Fibroblast of peridontal ligament (primary cell): Measurements from ENCODE around the gene ETV6.

Source experiments
- DNase-seq: peaks from one replicate; pipeline ENCODE4 v3.0.0-alpha.2; 2010; ENCODE audit errors: extremely low read depth

Gene ETV6

DNA sequence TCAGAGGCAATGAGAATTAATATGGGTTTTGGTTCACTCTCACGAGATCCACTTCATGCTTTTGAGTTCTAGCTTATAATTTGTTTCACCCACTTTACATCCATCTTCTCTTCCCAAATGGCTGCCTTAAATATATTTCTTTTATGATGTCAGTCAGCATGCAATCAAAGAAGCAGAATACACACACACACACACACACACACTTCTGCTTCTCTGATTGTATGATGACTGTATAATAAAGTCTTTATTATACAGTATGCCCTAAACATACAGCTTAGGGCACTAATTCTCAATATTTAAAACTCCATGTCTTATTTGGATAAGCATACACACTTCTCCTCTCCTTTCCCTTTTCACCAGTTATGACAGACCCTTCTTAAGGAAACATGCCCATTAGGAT, 6.7 kb upstream of the ETV6 start:
- peak; percentile 8 for DNase-seq

DNA sequence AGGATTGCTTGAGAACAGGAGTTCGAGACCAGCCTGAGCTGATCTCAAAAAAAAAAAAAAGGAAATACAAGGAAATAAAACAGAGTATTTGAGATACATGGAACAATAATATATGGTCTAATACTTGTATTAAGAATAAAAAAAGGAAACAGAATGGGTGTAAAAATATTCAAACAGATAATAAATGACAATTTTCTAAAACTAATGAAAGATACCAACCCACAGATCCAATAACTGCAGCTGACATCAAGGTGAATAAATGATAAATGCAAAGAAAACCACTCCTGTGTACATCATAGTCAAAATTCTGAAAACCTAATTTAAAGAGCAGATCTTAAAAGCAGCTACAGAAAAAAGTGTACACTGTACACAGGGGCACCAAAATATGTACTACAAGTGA, 4.1 kb upstream of the ETV6 start:
- no peak for DNase-seq

DNA sequence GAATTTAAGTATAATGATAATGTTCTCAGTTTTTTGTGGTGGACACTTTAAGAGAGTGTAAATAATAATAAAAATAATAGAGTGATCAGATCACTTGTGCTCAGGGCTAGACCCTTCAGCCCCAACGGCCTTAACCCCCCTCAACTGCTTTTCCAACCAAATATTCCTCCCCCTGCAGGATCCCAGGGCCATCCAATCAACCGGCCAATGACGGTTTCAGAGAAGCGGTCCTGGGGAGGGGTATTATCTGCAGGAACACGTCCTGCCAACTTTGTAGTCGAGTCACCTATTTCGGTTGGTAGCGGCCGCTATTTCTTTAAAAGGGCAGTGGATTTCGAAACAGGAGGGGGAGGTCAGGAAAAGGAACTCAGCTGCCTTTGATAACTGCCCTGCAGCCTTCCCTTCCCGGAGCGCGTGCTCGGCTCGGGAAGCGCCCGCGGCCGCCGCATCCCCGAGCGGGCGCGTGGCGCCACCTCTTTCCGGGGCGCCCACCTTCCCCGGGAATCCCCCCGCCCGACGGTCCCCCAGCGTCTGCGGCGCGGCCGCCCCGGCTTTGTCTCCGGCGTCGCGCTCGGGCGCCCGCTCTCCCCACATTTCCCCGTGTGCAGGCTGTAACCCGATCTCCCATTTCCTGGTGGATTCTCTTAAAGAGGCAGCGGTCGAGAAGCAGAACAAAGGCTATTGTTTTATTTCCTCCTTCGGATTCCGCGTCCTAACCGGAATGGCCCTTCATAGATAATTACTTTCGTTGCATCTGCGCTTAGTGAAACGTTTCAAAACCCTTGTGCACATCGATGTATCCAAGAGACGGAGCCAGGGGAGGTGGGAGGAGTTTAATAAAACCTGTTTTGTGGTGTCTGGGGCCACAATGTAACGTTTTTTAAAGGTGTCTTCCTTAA, 711 bp upstream of the ETV6 start:
- peak; percentile 85 for DNase-seq

DNA sequence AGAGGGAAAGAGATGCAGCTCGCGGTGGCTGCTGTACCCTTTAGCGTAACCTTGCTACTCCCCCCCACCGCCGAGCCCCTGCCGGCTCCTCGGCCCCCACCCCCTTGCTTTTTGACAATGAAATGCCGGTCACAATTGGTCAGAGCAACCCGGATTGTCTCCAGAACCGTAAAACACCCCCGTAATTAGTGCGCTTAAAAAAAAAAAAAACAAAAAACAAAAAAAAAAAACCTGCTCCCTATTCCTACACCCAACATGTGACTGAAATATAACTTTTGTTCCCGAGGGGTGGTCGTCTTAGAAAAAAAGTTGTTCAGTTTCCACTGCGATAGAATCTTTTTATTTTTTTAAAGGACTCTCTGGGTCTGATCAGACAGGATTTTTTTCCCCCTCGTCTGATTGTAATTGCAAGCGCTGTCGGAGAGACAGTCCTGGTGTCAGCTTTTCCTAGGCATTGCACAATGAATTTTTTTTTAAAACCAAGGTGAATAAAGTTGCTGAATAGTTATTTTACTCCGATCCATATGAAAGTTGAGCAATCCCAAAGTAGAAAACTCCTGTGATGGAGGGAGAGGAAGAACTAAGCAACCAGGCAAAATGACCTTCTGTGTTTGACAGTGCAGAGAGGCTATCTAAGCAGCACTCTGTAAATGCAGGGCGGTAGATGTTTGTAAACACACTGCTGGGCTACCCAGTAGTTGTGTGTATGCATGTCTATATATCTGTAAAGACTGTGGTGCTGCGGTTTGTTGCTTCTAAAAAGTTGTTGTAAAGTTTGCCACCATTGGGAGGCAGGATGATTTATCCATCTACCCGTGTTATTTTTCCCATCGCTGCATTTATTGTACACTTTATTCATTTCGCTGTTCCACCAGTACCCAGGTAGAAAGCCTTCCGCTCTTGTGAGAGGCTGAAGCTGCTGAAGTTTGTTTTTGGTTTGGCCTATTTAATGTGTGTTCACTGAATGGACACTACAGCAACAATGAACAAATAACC, 1.1 kb downstream of the ETV6 start:
- DNase-seq, result peak; percentile 62

DNA sequence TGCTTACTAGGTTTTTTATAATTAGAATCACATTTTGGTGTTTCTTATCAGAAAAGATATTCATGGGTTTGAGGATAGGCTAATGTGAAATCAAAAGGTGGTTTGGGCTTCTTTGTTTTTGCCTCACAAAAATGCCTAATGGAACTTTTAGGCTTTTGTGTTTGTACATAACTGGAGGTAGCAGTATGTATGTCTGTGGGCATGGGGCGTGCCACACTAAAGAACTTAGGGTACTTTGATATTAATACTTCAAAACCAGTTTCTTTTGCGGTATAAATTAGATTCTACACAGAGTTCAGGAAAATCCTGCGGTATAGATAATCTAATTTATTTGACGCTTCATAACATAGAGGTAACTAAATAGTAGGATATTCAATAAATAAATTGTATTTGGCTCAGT, 1.9 kb downstream of the ETV6 start:
- DNase-seq, result peak; percentile 8

DNA sequence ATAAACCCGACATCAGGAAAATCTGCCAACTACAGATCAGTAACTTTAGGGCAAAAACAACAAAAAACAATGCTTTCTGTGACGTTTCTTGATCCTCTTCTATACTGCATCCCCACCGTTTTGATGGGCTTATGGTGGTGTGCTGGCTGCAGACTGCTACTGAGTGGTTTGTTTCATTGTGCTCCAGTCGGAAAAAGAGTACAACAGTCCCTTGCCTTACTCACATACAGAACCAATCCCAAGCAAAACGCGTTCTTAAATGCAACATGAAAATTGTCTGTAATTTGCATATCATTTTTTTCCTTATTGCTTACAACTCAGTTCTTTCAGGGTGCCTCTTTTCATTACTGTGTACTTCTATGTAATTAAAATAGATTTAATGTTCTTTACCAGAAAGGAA, 2.3 kb downstream of the ETV6 start:
- peak; percentile 47 for DNase-seq

DNA sequence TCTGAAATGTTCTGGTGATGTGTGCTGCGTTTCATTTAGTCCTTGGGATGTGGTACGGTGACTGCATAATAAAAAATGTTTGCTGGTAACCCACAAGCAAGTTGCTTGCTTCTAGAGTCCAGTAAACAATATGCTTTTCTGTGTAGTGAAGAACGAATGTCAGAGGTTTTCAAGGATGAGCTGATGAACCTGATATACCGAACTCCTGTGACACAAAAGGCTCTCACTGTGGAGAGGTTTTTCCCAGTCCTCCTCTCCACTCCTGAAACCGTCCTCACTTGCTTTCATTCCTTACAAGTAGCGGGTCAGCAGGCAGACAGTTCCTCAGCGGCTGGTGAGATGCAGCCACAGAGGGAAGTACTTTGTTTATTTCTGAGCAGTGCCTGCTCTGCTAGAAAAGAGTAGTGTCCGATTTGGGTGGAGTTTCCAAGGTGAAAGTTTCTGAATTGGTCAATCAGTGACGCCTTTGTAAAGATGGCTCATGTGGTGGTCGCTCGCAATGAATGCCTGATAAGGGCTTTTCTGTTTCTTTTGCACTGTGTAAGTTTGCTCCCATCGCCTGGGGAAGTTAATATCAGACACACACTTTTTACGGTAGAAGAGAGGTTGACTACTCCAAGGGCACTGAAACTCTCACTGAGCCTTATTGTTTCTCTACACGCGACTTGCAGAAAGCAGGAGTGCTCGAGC, 3.0 kb downstream of the ETV6 start:
- DNase-seq, result peak; percentile 71

DNA sequence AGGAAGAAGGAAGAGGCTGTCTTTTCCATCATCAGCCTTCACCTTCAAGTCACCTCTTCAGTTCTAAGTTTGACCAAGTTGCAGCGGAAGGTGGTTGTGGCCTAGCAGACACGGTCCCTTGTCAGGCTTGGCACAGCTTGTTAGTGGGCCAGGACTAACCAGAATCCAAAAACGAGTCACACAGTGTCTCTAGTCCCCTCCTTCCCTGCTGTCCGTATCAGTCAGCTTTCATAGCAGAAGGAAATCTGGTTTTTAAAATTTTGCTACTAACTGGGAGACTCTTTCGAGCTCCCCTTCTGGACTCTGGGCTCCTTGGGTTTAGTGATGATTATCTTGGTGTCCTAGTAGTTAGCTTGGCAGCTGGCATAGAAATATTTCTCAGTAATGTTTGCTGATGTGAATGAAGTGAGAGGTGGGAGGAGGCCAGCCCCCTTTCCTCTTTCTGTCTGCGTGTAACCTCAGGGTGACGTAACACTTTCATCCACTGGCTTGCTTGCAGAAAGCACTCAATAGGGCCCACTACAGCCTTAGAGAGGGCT, 3.8 kb downstream of the ETV6 start:
- DNase-seq, result peak; percentile 35

DNA sequence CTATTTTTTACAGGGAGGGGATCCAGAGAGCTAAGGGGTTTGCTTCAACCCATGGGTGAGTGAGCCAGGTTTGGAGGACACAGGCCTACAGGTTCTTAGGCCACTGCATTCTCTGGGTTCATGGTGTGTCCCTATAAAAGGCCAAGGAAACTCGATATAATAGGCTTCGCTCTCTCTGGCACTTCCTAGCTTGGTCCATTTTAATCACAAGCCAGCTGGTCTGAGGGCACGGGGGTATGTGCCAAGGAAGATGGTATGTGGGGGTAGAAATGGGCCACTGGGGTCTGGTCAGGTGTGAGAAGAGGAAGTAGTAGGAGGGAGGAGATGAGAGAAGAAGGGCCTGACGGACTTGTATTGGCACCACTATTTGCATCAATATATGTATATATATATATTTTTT, 4.9 kb downstream of the ETV6 start:
- DNase-seq, result no peak

DNA sequence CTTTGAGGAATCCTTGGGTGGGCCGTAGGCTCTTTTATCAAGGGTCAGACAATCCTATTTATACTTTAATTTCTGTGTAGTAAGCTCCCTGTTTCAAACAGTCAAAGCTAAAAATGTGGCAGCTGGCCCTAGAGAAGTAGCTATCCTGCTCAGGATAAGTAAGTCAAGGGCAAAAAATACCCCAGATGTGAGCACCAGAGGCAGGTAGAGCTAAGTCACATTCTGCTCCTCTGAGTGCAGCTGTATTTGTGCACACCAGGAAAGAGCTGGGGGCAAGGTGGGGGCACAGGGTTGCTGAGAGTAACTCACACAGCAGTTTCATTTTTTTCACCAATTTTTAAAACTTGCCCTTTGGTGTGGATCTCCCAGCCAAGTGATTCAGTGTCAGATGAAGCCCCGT, 5.3 kb downstream of the ETV6 start:
- no peak for DNase-seq

DNA sequence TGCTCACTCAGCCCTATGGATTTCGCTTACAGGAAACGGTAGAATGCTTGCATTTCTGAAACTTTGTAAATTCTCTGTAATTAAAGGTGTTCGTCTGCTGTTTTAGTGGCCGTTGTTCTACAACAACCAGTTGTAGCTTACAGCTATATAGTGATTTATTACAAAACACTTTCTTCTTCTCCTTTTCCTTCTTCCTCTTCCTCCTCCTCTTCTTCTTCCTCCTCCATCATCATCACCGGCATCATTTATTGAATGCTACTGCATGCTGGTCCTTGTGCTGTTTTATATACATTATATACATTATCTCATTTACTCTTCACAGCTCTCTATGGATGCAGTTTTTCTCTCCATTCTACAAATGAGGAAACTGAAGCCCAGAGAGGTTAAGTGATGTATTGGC, 6.4 kb downstream of the ETV6 start:
- DNase-seq, result no peak

DNA sequence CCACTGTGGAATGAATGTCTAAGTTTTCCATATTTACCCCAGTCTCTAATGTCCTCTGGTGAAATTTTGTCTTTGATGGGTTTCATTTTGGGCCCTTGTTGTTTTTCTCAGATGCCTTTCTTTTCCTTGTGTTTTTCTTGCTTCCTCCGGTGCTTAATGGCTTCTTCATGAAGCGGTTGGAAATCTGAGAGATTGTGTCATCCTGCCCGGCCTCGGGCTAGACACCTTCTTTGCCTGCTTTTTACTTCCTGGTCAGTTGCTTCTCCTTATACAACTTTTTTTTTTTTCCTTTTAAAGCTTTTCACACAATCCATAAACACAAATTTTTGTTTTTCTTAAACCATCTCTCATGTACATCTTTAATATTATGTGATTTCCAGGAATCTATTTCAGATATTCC, 7.1 kb downstream of the ETV6 start:
- DNase-seq, result no peak

DNA sequence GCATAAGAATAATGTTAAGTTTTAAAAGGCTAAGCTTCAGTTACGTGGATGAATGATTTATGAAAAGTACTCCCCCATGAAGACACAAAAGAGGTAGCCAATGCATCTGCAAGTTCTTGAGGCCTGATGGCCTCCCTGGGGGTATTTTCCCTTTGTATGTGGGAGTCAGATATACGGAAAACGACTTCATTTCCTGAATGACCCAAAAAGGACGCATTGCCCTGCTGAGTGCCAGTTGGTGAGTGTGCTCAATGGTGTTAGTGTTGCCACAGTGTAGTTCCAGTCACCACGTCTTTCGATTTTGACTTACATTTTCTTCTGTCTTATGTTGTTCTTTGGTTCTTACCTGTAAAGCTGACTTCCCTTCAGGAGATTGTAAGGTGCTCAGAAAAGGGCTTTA, 8.0 kb downstream of the ETV6 start:
- no peak for DNase-seq

DNA sequence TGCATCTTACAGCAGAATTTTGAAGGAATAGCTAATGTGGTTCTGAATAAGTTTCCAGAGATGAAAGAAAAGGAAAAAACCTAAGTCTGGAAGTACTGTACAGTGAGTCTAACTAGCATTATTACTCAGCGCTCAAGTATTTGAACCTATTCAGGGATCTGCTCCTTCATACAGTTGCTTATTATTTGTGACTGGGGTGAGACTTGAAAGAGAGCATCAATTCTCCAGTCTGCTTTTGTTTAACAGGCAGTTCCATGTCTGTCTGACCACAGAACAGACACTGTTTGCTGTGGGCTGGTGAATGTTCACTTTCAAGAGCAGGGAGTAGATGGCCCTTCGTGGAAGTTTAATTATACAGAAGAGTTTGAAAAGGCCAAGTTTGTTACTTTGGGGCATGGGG, 9.3 kb downstream of the ETV6 start:
- DNase-seq, result peak; percentile 61

DNA sequence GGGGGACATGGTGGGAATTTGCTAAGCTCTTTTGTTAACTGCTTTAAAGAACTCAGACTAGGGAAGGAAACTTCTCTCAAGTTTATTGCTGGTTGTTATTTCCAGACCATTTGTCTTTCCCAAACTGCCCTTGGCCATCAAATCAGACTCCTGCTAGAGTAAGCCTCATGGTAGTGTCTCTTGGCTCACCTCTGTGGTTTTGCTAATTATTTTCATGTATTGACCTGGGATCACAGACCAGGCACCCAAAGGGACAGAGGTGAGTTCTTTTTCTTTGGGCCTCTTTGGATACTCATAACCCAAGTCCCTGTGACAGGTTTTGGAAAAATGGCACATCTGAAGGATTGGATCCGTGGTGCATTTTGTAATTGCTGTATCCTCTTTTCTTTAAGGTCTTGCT, 11.2 kb downstream of the ETV6 start:
- no peak for DNase-seq

DNA sequence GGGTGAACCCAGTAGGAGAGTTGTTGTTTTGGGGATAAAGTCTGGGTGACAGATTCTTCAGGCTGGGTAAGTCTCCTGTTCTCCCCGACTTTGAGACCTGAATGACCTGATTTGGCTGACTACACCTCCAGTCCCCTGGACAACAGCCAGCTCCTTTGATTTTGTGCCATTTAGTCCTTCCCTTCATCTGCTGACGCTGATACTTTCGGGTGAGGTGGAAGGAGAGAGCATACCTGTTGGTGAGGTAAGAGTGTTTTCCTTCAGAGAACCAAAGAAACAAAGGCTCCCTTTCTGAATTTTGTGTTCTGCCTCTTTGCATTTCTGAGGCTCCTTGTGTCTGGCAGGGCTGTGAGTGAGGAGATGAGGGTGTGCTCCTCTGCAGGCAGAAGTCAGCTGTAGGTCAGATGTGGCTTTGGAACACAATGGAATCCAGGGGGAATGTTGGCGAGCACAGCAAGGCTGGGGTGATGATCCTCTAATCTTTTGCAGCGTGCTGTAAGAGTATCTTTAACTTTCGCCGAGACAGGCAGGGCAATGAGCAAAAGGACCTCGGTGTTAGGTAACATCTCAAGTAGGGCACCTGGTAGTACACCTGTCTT, 12.1 kb downstream of the ETV6 start:
- peak; percentile 16 for DNase-seq

DNA sequence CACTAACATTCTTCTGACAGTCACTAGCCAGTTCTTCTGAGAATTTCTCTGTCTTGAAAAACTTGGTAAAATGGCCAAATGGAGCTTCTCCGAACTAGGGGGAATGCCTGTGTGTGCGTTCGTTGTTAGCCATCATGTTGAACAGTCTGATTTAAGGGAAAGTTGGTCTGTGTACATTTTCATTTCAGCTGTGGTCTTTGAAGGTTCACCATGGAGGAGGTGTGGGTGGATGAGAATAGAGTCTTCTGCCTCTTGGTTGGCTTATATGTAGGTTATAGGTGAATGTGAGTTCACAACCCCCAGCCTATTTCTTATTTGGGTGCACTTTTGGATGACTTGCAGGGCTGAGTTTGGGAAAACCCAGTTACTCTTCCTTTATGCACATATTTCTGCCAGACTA, 12.9 kb downstream of the ETV6 start:
- no peak for DNase-seq

DNA sequence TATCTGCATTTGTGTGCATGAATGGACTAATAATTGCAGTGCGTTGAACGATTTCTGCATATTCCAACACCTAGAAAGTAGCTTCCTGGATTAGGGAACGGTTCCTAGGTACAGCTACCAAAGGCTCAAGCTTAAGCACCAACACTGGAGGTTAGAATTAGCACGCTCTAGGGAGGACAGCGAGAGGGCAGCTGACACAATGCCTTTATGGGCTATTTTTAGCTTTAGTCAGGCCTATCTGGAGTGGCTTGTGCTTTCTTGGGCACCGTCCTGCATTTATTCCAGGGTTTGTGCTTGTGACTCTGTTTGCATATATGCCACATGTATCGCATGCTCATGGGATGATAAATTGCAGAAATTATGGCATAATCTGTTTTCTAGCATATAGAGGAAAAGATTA, 13.7 kb downstream of the ETV6 start:
- no peak for DNase-seq

DNA sequence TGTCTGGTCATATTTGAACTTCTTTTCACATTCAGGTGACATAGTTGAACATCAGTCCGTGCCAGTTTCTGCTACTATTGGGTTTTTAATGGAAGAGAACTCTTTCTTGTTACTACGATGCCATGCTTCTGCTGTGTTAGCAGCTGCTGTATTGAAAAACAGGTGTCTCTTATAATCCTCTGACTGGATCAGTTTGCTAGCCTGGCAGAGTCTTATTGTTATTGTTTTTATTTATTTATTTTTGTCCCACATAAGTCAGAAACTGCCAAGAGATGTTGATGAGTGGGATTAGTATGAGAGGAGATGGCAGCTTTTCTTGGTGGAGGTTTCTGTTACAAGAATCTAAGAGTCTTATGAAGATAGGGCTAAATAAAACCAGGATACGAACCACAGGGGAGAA, 14.6 kb downstream of the ETV6 start:
- DNase-seq, result no peak

DNA sequence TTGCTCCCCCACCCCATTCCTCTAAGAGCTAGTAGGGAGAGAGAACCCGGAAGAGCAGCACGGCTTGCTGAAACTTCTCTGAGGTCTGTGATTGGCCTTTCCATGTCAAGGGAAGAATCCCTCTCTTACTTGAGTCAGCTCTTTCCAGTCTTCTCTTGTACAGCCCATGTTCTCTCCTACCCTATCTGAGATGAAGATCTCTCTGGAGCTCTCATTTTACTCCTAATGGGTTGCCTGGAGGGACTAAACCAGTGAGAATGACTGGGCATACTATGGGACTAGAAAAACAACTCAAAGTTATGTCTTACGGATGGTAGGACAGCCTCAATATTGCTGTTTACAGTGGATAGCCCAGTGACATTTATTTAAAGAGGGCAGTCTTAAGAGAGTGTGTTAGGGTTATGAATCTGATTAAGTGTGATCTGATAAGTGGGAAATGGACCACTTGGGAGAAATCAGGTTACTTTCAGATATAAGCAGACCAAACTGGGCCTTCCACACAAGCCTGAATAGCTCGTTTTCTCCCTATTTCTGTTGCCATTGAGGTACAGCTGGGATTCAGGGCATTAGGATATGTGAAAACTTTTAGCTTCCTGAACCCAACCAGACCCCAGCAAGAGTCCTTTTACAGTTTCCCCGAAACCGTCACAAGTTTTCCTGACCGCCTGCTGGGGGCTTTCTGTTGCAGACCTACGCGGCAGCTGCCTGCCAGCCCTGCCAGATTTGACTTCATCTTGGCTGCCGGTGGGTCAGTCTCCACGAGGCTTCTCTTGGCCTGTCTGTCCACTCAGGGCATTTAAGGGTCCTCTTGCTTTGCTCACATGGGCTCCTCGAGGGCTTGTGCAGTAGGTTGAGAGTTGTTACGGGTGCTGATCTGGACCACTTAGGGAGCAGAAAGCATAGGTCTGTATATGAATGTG, 16.9 kb downstream of the ETV6 start:
- no peak for DNase-seq
